Measurements from ENCODE around the gene DRG2.

Gene DRG2

DNA sequence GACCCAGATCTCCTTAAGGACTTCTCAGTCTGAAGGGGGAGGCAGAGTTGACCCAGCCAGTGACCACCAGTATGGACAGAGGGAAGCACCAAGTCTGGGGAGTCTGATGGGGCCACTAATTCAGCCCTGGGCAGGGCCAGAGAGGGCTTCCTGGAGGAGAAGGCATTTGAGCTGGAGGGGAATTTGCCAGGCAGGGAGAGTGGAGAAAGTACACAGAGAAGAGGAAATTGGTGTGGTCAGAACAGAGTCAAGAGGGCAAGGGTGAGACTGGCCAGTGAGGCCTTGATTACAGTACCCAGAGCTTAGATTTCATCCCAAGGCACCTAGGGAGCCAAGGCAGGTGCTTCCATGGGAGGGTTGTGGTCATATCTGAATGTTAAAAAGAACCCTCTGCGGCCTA is 57.1 kb downstream of the DRG2 start:
- no peak for DNase-seq

DNA sequence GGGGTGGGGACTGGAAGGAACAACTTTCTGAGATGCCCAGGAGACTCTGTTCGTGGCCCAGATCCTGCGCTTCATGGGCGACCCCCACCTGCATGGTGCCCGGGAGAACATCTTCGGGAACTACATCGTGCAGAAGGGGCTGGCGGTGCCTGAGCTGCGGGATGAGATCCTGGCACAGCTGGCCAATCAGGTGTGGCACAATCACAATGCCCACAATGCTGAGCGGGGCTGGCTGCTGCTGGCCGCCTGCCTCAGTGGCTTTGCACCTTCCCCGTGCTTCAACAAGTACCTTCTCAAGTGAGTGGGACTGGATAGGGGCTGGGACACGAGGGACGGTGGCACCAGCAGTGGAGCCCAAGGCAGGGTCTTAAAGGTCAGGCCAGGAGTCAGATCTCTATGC is 58.1 kb downstream of the DRG2 start:
- no peak for DNase-seq

DNA sequence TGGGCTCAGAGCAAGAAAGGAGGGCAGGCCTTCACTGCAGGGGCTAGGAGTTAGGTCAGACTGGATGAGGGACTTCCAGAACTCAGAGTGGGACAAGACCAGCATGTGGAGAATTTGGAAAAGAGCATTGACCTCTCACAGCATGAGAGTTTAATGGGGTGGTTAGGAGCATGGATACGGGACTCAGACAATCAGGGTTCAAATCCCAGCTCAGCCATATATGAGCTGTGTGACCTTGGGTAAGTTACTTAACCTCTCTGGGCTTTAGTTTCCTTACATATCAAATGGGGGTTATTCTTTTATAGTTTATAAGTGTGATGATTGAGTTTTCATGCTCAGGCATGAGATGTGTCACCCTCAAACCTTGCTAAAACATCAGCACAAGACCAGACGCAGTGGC is 58.5 kb downstream of the DRG2 start:
- DNase-seq: no peak

DNA sequence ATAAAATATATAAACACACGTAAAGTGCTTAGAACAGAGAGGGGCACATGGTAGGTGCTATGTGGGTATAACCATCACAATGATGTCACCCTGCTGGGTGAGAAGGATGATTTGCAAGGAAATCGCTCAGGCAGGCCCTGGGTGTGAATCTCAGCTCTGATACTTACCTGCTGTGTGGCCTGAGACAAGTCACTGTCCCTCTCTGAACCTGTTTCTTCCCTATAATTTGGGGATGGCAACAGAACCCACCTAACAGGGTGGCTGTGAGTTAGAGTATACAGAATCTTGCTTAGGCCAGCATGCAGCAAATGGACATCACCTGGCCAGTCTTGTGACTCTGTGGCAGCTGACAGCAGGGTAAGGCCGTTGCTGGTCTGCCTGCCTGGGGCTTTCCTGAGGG is 59.2 kb downstream of the DRG2 start:
- no peak for DNase-seq

DNA sequence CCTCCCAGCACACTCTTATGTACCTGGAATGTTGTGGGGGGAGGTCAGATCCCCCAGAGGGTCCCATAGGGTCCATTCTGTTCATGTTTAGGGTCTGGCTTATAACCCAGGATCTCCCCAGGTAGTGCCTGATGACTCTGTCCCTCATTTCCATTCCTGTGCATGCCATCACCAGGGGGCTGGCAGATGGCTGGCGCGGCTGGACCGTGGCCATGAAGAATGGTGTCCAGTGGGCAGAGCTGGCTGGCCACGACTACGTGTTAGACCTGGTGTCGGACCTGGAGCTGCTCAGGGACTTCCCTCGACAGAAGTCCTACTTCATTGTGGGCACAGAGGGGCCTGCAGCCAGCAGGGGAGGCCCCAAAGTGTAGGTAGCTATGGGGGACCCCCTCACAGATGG is 60.8 kb downstream of the DRG2 start:
- no peak for DNase-seq

DNA sequence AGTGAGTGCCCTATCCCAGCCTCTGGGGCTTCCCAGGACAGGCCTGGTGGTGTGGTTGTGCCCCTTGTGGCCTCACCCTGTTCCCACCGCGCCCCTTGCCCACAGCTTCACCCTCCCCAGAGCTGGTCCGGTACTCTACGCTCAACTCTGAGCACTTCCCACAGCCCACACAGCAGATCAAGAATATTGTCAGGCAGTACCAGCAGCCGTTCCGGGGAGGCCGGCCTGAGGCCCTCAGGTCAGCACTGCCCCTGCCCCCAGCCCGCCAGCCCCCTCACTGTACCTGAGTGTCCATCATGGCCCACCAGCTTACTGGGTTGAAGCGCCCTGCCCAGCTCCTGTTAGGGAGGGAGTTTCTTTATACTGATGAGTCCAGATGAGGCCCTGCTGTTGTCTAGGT is 63.5 kb downstream of the DRG2 start:
- no peak for DNase-seq

DNA sequence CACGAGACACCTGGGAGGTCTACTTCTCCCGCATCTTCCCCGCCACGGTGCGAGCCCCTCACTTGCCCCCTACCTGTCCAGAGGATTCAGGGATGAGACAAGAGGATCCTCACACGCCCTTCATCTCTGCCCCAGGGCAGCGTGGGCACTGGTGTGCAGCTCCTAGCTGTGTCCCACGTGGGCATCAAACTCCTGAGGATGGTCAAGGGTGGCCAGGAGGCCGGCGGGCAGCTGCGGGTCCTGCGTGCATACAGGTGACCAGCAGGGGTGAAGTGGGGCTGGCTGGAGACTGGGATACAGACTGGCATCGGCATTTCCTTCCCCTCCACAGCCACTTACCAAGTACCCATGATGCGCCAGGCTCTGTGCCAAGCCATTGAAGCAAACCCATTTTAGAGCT is 67.4 kb downstream of the DRG2 start:
- no peak for DNase-seq

DNA sequence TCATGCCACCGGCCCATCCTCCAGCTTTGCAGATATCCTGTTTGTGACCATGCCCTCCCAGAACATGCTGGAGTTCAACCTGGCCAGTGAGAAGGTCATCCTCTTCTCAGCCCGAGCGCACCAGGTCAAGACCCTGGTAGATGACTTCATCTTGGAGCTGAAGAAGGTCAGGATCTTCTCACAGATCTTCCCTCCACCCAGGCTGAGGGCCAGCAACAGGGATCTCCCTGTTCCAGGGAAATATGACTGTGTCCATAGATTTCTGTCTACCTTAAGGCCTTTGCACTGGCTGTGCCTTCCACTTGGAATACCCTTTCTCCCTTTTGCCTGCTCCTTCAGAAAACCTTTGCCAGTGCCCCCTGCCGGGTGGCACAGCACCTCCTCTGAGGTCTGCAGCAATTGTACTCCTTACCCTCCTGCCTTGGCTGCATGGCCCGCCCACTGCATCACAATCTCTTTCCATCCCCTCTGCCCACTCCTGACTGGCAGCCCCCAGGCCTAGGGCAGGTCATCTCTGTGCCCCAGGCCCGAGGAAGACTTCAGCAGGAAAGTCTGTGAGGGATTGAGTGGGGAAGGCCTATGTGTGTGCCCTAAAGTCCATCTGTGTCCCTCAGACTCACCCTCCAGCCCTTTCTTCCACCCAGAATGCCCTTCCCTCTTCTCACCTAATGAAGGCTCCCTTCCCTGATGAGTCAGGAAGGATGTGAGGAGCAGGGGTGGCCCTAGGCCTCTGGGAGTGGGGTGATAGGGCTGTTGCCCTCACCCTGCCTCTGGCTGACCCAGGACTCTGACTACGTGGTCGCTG is 68.6 kb downstream of the DRG2 start:
- DNase-seq: no peak

DNA sequence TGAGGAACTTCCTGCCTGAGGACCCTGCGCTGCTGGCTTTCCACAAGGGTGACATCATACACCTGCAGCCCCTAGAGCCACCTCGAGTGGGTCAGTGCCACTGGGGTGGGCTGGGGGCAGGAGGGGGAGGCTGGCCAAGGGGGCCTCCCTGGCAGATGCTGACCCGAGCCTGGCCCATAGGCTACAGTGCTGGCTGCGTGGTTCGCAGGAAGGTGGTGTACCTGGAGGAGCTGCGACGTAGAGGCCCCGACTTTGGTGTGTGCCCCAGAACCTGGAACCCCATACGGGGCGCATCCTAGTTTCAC is 69.2 kb downstream of the DRG2 start:
- DNase-seq: no peak

All from activated T-cell treated with anti-CD3 and anti-CD28 coated beads, Interleukin-2, amount 50 U/mL, for 1 hour (primary cell).